Pancreas (tissue), 10 donors: Measurements from ENCODE around the gene TOR2A. TPM values are rescaled to one million over a fixed set of nuclear protein-coding genes. Genes with fewer than 3 reads are reported as not detected.

Experiments used
- ATAC-seq, 4 donors: fragments of 200-7000 bp; cut with Tn5 transposase; one replicate each; pipeline versions ENCODE4 v1.8.0 to v1.9.1; 2020; ENCODE audit warnings: mild to moderate bottlenecking in 4 of 4, moderate library complexity in 4 of 4
- DNase-seq, 6 donors: peaks; one replicate each; pipeline ENCODE4 v3.0.0-alpha.2; 2020
- FAIRE-seq: peaks from 2 replicates; lab custom pipeline; 2012; peaks lifted over from hg19 to GRCh38; lab: Jason Lieb, UNC
- H3K27ac ChIP-seq, 4 donors: fragments of 200-600 bp; sonication (generic); 1 replicate in 3 of 4; 2 replicates in 1 of 4; pipeline versions ENCODE4 v1.5.0 to v1.8.0; 2020
- H3K27me3 ChIP-seq, 4 donors: fragments of 200-600 bp; one replicate each; pipeline ENCODE4 v1.8.0; 2021
- H3K36me3 ChIP-seq, 3 donors: fragments of 200-600 bp; sonication (generic) in 1 of 3; one replicate each; pipeline versions ENCODE4 v1.5.0 to v1.8.0; 2020 to 2021
- H3K4me1 ChIP-seq, 3 donors: fragments of 200-600 bp; one replicate each; pipeline ENCODE4 v1.8.0; 2021
- H3K4me3 ChIP-seq, 4 donors: fragments of 200-600 bp; sonication (generic) in 2 of 4; one replicate each; pipeline versions ENCODE4 v1.5.0 to v1.8.0; 2020 to 2021
- H3K9me3 ChIP-seq, 4 donors: fragments of 200-600 bp; one replicate each; pipeline ENCODE4 v1.8.0; 2021
- WGBS, 2 donors: extraction: QIAGEN DNeasy Blood & Tissue Kit; methylation state at CpG; one replicate each; pipeline ENCODE4 v1.1.7; 2013; 5-methylcytosine and 5-hydroxymethylcytosine counted together
- intact Hi-C, 3 donors: fragments of 100-400 bp; cut with DNase I; formaldehyde crosslinking; loops; one replicate each; pipeline versions ENCODE4 v1.11.1 to v1.14.2; 2022
- polyA plus RNA-seq, 2 donors: library from polyadenylated mRNA; stranded (reverse); fragments of 200-250 nt; gene quantifications; one replicate each; pipeline ENCODE4 v1.2.3, GENCODE V29; 2013
- total RNA-seq, 6 donors: library from RNA; stranded (reverse); fragmentation: NEBNext Ultra II Directional in 4 of 6; extraction: Animal tissue kit (Norgen Biotek cat#: 25700) in 4 of 6; gene quantifications; one replicate each; pipeline versions ENCODE4 v1.2.1 to v1.2.4, GENCODE V29; 2021 to 2023
- TF ChIP-seq, protein P1 (sequence below), 4 donors: fragments of 200-600 bp; sonication (generic) in 3 of 4; IDR thresholded peaks; one replicate each; pipeline versions ENCODE4 v1.5.0 to v1.8.0; 2021; ENCODE audit warnings: antibody characterized with exemption in 4 of 4
- donor health status: healthy with polysubstance abuse.
- donor health status: DM: no; HTN: no; CAD: no; lungs with moderate emphysema.
- donor health status: DM: no; HTN: no; CAD: no.
- donor health status: control.
- donor health status: control.
- donor health status: Bipolar disorder and iron deficiency.
- donor health status: DM: yes; HTN: yes; CAD: no.
- donor health status: DM: no; HTN: no; CAD: no.
- donor health status: DM: no; HTN: no; CAD: no.
- donor health status: DM: yes; HTN: yes; CAD: no.

Gene TOR2A
- total and polyA plus RNA-seq, 8 donors, result 4.2 to 17.5 (median 6.1) TPM

DNA sequence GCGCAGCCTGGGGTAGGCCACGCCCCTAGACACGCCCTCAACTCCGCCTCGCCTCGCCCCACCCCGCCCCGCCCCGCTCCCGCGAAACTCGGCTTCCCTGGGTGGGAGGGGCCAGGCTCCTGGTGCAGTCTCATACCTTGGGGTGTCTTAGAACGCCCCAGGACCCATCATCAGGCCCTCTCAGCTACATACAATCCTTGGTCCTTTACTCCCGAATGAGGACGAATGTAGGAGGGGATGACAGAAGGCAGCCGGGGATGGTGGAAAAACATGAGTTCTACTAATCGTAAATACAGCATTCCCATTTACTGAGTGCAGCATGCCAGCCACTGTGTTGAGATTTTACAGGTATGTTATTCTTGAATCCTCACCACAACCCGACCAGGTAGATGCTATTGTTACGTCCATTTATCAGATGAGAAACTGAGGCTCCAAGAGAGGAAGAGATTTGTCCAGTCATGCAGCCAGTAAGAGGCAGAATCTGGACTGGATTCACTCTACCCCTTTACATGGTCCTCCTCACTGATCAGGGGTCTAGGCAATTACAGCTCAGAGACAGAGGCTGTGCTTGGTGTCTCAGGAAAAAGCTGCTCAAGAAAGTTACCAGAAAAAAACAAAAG, 36.6 kb upstream of the TOR2A start:
- TF ChIP-seq, protein P1, sequence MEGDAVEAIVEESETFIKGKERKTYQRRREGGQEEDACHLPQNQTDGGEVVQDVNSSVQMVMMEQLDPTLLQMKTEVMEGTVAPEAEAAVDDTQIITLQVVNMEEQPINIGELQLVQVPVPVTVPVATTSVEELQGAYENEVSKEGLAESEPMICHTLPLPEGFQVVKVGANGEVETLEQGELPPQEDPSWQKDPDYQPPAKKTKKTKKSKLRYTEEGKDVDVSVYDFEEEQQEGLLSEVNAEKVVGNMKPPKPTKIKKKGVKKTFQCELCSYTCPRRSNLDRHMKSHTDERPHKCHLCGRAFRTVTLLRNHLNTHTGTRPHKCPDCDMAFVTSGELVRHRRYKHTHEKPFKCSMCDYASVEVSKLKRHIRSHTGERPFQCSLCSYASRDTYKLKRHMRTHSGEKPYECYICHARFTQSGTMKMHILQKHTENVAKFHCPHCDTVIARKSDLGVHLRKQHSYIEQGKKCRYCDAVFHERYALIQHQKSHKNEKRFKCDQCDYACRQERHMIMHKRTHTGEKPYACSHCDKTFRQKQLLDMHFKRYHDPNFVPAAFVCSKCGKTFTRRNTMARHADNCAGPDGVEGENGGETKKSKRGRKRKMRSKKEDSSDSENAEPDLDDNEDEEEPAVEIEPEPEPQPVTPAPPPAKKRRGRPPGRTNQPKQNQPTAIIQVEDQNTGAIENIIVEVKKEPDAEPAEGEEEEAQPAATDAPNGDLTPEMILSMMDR (IDR thresholded peaks at IDR 0.05), result no peak
- H3K36me3 ChIP-seq, result no peaks in the 10 kb centered on the region
- H3K9me3 ChIP-seq, result no peaks in the 10 kb centered on the region
- 3% methylated on average over 17 to 19 of the region's 19 CpGs for WGBS, 2 donors
- DNase-seq (no peak), ATAC-seq (no peak), FAIRE-seq (no peak)
- peak overlapping the region in 2 of 4 donors; percentile 2 to 24 for H3K27ac ChIP-seq
- peak overlapping the region in 2 of 4 donors; percentile 41 to 51 for H3K4me3 ChIP-seq
- intact Hi-C loops, result no loop called here
- peaks cover 0 to 8% (median 4%) of the 10 kb centered on the region in 3 donors for H3K4me1 ChIP-seq
- H3K27me3 ChIP-seq, result no peaks in the 10 kb centered on the region

DNA sequence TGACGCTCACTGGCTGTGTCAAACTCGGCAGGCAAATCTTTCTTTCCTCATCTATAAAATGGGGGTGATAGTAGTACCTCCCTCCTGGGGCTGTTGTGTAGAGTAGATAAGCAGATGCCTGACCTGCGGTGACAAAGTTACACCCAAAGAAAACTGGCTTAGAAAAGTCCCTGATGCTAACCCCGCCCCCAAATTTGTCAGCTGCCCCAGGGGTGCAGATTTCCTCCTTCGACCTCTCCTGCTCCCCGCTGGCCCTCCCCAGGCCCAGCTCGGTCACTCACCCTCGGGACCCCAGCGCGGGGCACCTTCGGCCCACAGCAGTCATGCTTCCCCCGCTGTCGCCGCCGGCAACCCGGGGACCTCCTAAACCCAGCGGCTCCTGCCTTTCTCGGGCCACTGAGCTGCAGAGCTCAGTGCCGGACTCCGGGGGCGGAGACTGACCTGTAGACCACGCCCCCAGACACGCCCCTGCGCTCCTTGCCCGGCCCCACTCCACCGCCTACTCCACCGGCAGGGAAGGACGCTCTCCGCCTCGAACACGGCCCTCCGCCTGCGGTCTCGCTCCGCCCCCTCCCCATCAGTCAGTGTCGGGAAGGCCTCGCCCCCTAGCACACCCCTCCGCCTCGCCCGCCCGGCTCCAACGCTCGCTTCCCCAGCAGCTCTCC, 35.9 kb upstream of the TOR2A start:
- WGBS, 2 donors, result 3% methylated on average over 41 to 43 of the region's 43 CpGs
- DNase-seq (peak; percentile 97 to 100 (median 99)), FAIRE-seq (no peak), ATAC-seq (peak; percentile 97 to 99 (median 98))
- H3K36me3 ChIP-seq, result no peaks in the 10 kb centered on the region
- H3K9me3 ChIP-seq, result no peaks in the 10 kb centered on the region
- H3K27ac ChIP-seq, result peak overlapping the region in 3 of 4 donors; percentile 2 to 50 (median 16)
- intact Hi-C loops, result no loop called here
- TF ChIP-seq, protein P1 (IDR thresholded peaks at IDR 0.05), result no peak
- peaks cover 0 to 8% (median 4%) of the 10 kb centered on the region in 3 donors for H3K4me1 ChIP-seq
- no peaks in the 10 kb centered on the region for H3K27me3 ChIP-seq
- peak overlapping the region; percentile 21 to 51 (median 34) for H3K4me3 ChIP-seq

DNA sequence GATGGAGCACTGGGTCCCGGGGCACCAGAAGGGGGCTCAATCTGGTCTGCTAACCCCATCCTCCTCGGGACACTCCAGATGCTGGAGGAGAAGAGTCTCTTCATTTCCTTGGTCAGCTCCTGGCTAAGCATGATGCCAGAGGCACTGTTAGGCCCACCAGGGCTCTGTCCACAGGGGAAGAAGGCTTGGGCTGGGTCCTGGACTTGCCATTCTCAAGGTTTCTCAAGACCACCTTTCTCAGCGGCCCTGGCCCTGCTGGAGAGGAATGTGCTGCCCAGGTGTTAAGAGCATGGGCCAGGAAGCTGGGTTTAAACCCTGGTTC, 35.5 kb upstream of the TOR2A start:
- Histone ChIP-seq H3K36me3 (no peaks in the 10 kb centered on the region), H3K27me3 (no peaks in the 10 kb centered on the region), H3K9me3 (no peaks in the 10 kb centered on the region), H3K4me1 (peaks cover 0 to 8% (median 4%) of the 10 kb centered on the region in 3 donors), H3K4me3 (peak overlapping the region in 3 of 4 donors; percentile 28 to 51 (median 41)), H3K27ac (no peak overlapping the region)
- intact Hi-C loops, result no loop called here
- TF ChIP-seq, protein P1 (IDR thresholded peaks at IDR 0.05), result no peak
- WGBS, 2 donors, result 59 to 62% methylated on average over 3 of the region's 3 CpGs
- no peak for FAIRE-seq
- ATAC-seq, result no peak
- no peak for DNase-seq

DNA sequence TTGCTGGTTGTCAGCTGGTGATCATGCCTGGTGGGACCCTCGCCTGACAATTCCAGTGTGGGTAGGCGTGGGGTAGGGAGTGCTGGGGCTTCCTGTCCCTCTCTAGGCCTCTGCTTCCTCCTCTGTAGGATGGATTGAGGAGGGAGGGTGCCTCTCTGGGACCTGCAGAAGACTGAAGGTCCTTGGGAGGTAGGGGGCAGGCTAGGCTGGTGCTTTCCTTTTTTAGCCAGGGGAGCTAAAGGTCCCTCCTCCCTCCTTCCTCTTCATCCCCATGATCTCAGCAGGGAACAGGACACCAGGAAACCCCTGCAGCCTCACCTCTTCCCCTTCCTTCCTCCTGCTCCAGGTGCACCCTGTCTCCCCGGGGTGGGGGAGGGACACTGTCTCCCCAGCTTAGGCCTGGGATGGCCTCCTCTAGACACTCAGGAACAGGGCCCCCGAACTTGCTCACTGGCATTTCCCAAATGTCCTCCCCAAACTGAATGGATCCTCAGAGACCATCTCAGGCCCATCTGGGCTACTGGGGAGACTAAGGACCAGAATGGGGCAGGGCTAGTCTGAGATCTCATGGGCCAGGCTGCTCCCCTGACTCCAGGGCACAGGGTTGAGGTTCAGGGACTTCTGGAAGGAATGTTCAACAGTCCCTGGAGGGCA, 35.0 kb upstream of the TOR2A start:
- TF ChIP-seq, protein P1 (IDR thresholded peaks at IDR 0.05), result no peak
- DNase-seq, result no peak
- no peaks in the 10 kb centered on the region for H3K36me3 ChIP-seq
- H3K9me3 ChIP-seq, result no peaks in the 10 kb centered on the region
- intact Hi-C loops, result no loop called here
- FAIRE-seq, result no peak
- no peaks in the 10 kb centered on the region for H3K27me3 ChIP-seq
- H3K4me3 ChIP-seq, result peak overlapping the region in 1 of 4 donors; percentile 51
- peaks cover 0 to 8% (median 4%) of the 10 kb centered on the region in 3 donors for H3K4me1 ChIP-seq
- H3K27ac ChIP-seq, result no peak overlapping the region
- 74 to 79% methylated on average over 4 of the region's 4 CpGs for WGBS, 2 donors
- no peak for ATAC-seq
